Astrocyte (in vitro differentiated cells and primary cell): Measurements from ENCODE around the gene PPP2R2D.

ENCODE experiments used
- CTCF ChIP-seq: IDR thresholded peaks from 2 replicates; pipeline ENCODE4 v1.5.1; 2011; ENCODE audit warnings: low read depth, mild to moderate bottlenecking, inconsistent platforms, low read length, moderate library complexity; ENCODE audit not compliant: insufficient read depth
- EZH2 ChIP-seq: IDR thresholded peaks from 2 replicates; pipeline ENCODE4 v1.6.1; 2012; ENCODE audit warnings: mild to moderate bottlenecking, low read length, inconsistent platforms; ENCODE audit not compliant: insufficient read depth

GRCh38 chr10:131982796-131983195 is 82.0 kb downstream of the PPP2R2D start:
- TF ChIP-seq CTCF: no peak
- no peak for TF ChIP-seq EZH2
